Lung (tissue), 12 donors: ENCODE data around the gene KCNMA1. TPM values are rescaled to one million over a fixed set of nuclear protein-coding genes. Genes with fewer than 3 reads are reported as not detected.

Source experiments
- ATAC-seq: fragments of 200-7000 bp; cut with Tn5 transposase; one replicate; pipeline ENCODE4 v1.9.1; 2020; ENCODE audit warnings: moderate number of reproducible peaks; ENCODE audit not compliant: insufficient read depth, low FRiP score
- DNase-seq, 3 donors: peaks; one replicate each; pipeline ENCODE4 v3.0.0-alpha.2; 2013 to 2017
- H3K27ac ChIP-seq, 2 donors: one replicate each; pipeline ENCODE4 v1.5.1; 2013; ENCODE audit warnings: mild to moderate bottlenecking in 2 of 2, moderate library complexity in 2 of 2, control low read depth in 1 of 2, inconsistent platforms in 1 of 2, low read depth in 1 of 2, low read length in 1 of 2
- H3K27me3 ChIP-seq, 3 donors: one replicate each; pipeline ENCODE4 v1.5.1; 2013; ENCODE audit warnings: low read length in 2 of 3; ENCODE audit not compliant: control insufficient read depth in 3 of 3, insufficient read depth in 3 of 3
- H3K36me3 ChIP-seq, 4 donors: one replicate each; pipeline ENCODE4 v1.5.1; 2013; ENCODE audit warnings: low read length in 4 of 4, mild to moderate bottlenecking in 1 of 4, moderate library complexity in 1 of 4; ENCODE audit not compliant: control insufficient read depth in 4 of 4, insufficient read depth in 4 of 4
- H3K4me1 ChIP-seq, 5 donors: one replicate each; pipeline ENCODE4 v1.5.1; 2013; ENCODE audit warnings: low read length in 5 of 5, mild to moderate bottlenecking in 2 of 5, moderate library complexity in 1 of 5; ENCODE audit not compliant: control insufficient read depth in 5 of 5, insufficient read depth in 5 of 5
- H3K4me3 ChIP-seq: one replicate; pipeline ENCODE4 v1.5.1; 2013; ENCODE audit warnings: mild to moderate bottlenecking, control low read depth, moderate library complexity
- H3K9ac ChIP-seq, 2 donors: one replicate each; pipeline ENCODE4 v1.5.1; 2013; ENCODE audit warnings: low read length in 2 of 2, control low read depth in 1 of 2; ENCODE audit not compliant: insufficient read depth in 1 of 2
- H3K9me3 ChIP-seq, 4 donors: one replicate each; pipeline ENCODE4 v1.5.1; 2013; ENCODE audit warnings: low read length in 3 of 4, mild to moderate bottlenecking in 1 of 4, moderate library complexity in 1 of 4; ENCODE audit not compliant: control insufficient read depth in 4 of 4, insufficient read depth in 3 of 4
- CTCF ChIP-seq: IDR thresholded peaks from 2 replicates; pipeline ENCODE4 v1.5.1; 2012; ENCODE audit warnings: mild to moderate bottlenecking; ENCODE audit errors: control extremely low read depth, extremely low read depth
- WGBS, 2 donors: extraction: QIAGEN DNeasy Blood & Tissue Kit; methylation state at CpG; one replicate each; pipeline ENCODE4 v1.1.7; 2013; 5-methylcytosine and 5-hydroxymethylcytosine counted together
- polyA plus RNA-seq, 2 donors: library from polyadenylated mRNA; stranded (reverse); fragments of 200-250 nt; gene quantifications; one replicate each; pipeline ENCODE4 v1.2.1, GENCODE V29; 2013
- total RNA-seq, 2 donors: library from RNA; depleted of rRNA in 1 of 2; stranded (reverse); fragments of >200 nt in 1 of 2; gene quantifications; one replicate each; pipeline ENCODE4 v1.2.1, GENCODE V29; 2014 to 2021
- donor health status: control.
- donor health status: control.
- donor health status: Bipolar disorder and iron deficiency.
- donor health status: healthy.
- donor health status: DM: yes; HTN: yes; CAD: no.

Gene KCNMA1
- total and polyA plus RNA-seq, 4 donors, result 3.8 to 13.0 (median 5.5) TPM

GRCh38 chr10:77177589-77177988 is 460.0 kb downstream of the KCNMA1 start:
- Histone ChIP-seq H3K4me1 (peaks cover 0 to 3% (median 0%) of the 10 kb centered on the region in 5 donors), H3K27me3 (peaks cover 0 to 5% (median 2%) of the 10 kb centered on the region in 3 donors), H3K27ac (no peak overlapping the region), H3K9me3 (no peaks in the 10 kb centered on the region), H3K36me3 (no peaks in the 10 kb centered on the region), H3K4me3 (no peak overlapping the region), H3K9ac (no peak overlapping the region)
- no peak for DNase-seq
- TF ChIP-seq CTCF, result no peak
- WGBS, 2 donors, result 86 to 97% methylated on average over 1 of the region's 1 CpG
- ATAC-seq, result no peak

- no peak overlapping the region for H3K4me3 ChIP-seq
- DNase-seq (no peak), ATAC-seq (no peak)
- H3K4me1 ChIP-seq, result peaks cover 0 to 3% (median 0%) of the 10 kb centered on the region in 5 donors
- no peaks in the 10 kb centered on the region for H3K36me3 ChIP-seq
- no peaks in the 10 kb centered on the region for H3K9me3 ChIP-seq
- no peak overlapping the region for H3K9ac ChIP-seq
- no peak for TF ChIP-seq CTCF
- no peak overlapping the region for H3K27ac ChIP-seq
- peaks cover 0 to 5% (median 2%) of the 10 kb centered on the region in 3 donors for H3K27me3 ChIP-seq
Observed at GRCh38 chr10:77177161-77177560, 460.4 kb downstream of the KCNMA1 start.

- ATAC-seq (no peak), DNase-seq (no peak)
- TF ChIP-seq CTCF, result no peak
- Histone ChIP-seq H3K4me1 (peaks cover 0 to 3% (median 0%) of the 10 kb centered on the region in 5 donors), H3K4me3 (no peak overlapping the region), H3K27me3 (peaks cover 0 to 7% (median 2%) of the 10 kb centered on the region in 3 donors), H3K36me3 (no peaks in the 10 kb centered on the region), H3K9ac (no peak overlapping the region), H3K27ac (no peak overlapping the region), H3K9me3 (no peaks in the 10 kb centered on the region)
- WGBS, 2 donors, result 71 to 75% methylated on average over 3 of the region's 3 CpGs
Observed at GRCh38 chr10:77176232-77176631, 461.4 kb downstream of the KCNMA1 start.

- Histone ChIP-seq H3K4me3 (no peak overlapping the region), H3K27ac (no peak overlapping the region), H3K36me3 (no peaks in the 10 kb centered on the region), H3K27me3 (peaks cover 0 to 10% (median 2%) of the 10 kb centered on the region in 3 donors), H3K9ac (no peak overlapping the region), H3K4me1 (peaks cover 0 to 3% (median 0%) of the 10 kb centered on the region in 5 donors), H3K9me3 (no peaks in the 10 kb centered on the region)
- no peak for ATAC-seq
- no peak for TF ChIP-seq CTCF
- WGBS, 2 donors, result 95% methylated on average over 2 of the region's 2 CpGs
- DNase-seq, result no peak
Observed at GRCh38 chr10:77175631-77176222, 461.9 kb downstream of the KCNMA1 start.
